ENCODE data around the gene GRIK3.
"Not testable (repeated sequence)": the region's sequence is repeated elsewhere in the genome, so short reads cannot be mapped to it uniquely, and the experiment has no call there.

Gene GRIK3

DNA sequence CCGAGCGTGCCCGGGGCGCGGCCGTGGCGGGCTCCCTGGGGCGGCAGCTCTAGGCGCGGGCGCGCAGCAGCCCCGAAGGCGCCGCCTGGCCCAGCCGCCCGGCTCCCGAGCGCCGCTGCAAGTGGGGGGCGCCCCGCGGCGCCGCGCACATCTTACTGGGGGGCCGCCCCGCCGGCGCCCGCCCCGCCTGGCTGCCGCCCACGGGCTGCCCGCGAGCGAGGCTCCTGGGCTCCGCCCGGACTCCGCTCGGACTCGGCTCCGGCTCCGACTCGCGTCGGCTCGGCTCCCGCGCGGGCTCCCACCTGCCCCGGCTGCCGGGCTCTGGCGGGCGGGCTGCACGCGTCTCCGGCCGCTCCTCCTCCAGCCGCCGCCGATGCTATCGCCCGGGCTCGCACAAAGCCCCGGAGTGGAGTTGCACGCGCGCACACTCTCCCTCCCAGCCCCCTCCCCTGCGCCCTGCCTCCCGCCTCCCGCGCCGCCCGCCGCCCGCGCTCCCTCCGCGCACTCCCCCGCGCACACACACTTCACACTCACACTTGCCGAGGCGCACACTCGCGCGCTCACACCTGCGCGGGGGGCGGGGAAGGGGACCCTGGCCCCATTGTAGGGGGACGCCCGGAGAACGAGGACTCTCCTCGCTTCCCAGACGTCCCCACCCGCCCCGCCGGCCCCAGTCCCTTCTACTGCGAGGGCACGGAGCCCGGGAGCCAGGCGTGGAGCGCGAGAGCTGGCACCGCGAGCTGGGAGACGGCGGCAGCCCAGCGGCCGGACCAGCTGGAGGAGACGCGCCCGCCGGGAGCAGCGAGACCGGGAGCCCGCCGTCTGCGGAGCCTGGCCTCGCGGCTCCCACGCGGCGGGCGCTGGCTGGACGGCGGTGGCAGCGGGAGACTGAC is at the start of gene GRIK3:
Gene GRIK3, minus strand, starts transcription at position 395 of the 893 bp plus-strand sequence. CDS start 407 bp downstream, outside the sequence.
- no peak for DNase-seq (ENCODE audit: low read depth)

DNA sequence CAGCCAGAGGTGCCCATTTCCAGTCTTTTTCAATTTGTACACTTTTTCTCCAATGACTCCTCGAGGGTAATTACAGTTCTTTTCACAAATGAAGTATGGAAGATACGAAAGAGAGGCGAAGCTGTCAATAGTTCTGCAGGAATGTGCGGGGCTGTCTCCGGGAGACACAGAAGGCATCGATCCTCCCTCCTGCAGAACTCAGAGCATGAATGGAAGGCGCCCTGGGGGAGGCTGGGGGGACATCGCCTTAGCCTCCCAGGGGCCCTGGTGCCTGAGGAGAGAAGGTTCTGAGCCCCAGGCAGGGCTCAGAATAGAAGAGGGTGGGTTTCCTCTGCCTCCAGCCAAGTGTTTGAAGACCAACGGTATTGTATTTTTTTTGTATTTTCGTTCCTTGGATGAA is 49.7 kb upstream of the GRIK3 start:
- no peak for DNase-seq (ENCODE audit: low read depth)

DNA sequence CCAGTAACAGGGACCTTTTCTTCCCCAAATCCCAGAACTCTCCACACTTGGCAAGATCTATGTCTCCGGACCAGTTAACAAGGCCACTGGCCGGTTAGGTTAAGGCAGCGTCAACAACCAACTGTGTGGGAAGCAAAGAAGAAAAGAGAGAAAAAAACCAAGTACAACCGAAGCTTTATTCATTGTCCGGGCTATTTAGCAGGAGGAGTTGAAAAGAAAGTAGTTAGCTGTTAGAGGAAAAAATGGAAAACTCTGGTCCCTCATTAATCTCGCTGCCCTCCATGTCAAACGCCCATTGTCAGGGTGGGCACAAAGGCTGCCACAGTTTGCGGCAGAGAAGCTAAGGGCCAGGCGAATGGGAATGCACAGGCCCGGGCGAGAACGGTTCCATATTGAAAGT is 49.3 kb upstream of the GRIK3 start:
- no peak for DNase-seq (ENCODE audit: low read depth)

DNA sequence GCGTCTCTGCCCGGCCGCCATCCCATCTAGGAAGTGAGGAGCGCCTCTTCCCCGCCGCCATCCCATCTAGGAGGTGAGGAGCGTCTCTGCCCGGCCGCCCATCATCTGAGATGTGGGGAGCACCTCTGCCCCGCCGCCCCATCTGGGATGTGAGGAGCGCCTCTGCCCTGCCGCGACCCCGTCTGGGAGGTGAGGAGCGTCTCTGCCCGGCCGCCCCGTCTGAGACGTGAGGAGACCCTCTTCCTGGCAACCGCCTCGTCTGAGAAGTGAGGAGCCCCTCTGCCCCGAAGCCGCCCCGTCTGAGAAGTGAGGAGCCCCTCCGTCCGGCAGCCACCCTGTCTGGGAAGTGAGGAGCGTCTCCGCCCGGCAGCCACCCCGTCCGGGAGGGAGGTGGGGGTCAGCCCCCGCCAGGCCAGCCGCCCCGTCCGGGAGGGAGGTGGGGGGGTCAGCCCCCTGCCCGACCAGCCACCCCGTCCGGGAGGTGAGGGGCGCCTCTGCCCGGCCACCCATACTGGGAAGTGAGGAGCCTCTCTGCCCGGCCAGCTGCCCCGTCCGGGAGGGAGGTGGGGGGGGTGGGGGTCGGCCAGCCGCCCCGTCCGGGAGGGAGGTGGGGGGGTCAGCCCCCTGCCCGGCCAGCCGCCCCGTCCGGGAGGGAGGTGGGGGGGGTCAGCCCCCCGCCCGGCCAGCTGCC is 46.1 kb upstream of the GRIK3 start:
- DNase-seq (ENCODE audit: low read depth): not testable (repeated sequence)

DNA sequence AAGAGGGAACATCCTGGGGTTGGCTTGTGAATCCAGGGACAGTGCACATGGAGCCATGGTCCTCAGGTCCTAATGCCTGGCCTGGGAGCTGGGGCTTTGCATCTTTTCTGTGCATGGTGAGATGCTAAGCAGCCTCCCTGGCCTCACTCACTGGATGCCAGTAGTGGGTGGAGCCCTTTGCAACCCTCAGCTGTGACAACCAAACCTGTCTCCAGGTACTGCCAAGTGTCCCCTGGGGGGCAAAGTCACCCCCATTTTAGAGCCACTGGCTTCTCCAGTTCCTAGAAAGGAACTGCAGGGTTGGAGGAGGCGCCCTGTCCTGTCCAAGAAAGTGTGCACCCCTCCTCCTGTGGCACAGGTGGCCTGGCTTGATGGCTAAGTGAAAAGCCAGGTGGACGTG is 44.6 kb upstream of the GRIK3 start:
- DNase-seq (ENCODE audit: low read depth): no peak

DNA sequence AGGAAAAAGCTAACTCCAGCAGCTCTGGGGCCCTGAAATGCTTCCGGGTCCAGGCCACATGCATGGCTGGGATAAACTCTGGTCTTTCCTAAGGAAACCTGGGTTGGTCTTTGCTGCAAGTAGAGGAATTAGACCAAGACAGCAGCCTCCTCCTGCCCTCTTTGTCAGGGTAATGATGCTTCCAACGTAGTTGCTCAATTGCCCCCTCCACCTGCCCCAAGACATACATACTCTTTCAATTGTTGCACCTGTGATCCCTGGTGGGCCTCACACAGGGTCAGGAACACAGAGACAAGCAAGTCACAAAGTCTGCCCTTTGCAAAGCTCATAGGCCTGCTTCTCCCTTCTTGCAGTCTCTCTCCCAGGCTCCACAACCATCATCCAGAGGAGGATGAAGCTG is 41.9 kb upstream of the GRIK3 start:
- DNase-seq (ENCODE audit: low read depth): no peak

DNA sequence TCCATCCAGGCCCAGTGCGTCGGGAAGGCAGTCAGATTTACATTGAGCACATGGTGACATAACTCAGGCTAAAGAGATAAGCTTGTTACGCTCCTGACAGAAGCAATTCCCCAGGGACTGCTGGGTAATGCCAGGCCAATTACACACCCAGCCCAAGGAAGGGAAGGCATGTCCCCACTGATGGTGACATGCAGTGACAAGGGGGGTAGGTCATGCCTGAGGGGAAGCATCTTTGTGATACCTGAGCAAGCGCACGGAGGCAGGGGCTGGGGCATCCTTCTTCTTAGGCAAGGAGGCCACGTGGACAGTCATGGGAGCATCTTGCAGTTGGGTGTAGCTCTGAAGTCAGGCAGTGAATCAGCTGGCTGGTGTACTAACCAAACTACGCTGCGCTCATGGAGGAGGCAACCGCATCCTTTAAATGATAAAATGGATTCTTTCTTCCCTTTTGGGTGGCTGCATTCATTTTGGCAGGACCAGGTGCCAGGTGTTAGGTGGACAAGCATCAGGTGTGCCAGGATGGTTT is 39.6 kb upstream of the GRIK3 start:
- DNase-seq (ENCODE audit: low read depth): no peak

DNA sequence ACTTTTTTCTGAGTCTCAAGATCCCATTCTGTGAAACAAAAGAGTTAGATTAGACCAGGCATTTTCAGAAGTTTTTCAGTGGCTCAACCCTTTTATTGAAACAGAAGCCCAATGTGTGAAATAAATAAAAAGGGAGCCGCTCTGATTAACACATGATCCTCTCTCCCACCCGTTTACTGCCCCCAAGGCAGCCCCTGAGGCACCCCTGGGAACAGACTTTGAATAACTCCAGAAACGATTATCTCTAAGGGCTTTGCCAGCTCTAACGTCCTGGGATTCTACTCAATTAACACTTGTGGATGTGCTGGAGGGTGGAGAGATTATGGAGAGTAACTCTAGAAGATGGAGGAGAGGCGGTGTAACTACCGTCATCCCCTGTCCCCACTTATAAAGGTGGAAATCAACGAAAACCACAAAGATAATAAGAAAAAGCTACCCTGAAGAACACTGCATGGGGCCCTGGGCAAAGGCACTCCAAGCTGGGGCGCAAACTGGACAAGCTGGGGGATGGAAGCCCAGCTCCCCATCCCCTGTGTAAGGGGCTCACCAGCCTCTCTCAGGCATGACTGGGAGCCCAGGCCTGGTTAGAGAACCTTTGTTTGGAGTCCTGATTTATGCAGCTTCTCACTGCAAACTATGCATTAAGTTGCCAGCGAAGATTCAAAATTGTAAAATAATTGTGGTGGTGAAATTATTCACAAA is 39.0 kb upstream of the GRIK3 start:
- no peak for DNase-seq (ENCODE audit: low read depth)

DNA sequence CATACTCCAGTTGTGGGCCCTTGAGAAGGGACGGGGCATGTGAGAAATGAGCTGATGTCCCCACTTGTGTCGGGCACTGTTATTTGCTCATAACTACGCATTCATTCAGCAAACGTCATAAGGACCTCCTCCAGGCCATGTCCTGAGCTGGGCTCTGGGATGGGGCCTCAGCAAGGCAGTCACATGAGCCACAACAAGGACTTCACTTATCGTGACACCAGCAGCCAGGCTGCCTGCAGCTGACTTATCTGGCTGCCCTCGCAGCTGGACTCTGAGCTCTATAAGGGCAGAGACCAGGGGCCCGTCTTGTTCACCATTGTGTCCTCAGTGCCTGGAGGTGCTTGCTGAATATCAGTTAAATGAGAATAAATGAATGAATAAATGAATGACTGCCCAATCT is 37.5 kb upstream of the GRIK3 start:
- no peak for DNase-seq (ENCODE audit: low read depth)

DNA sequence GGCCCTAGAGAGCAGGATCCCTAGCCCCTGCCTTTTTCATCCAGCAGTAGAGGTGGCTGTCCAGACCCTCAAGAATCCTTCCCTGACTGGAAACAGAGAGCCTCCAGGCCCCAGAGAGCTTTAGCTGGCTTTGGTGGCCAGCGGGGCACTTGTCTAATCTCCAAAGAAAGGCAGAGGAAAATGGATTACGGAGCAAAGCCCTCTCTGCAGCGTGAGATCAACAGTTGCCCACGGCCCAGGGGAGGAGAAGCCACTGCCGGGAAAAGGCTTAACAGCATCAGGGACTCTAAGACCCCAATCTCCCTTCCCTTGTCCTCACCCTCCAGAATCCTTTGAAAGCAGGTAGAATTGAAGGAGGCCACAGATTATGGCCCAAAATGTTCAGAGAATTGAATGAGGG is 35.8 kb upstream of the GRIK3 start:
- no peak for DNase-seq (ENCODE audit: low read depth)

DNA sequence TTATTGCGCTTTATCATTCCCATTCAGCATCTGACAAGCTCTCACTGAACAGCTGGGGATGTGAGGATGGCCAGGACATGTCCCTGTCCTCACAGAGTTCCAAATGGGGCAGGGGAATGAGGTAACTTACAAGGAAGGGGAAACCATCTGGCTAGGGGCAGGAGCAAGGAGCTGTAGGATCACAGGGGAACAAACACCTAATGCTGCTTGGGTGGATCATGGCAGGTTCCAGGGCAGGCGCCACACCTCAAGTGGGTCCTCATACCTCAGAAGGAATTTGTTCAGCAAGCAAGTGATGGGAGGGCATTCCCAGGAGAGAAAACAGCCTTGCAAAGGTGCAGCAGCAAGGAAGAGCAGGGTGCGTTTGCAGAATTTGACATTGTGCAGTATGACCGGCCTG is 35.1 kb upstream of the GRIK3 start:
- no peak for DNase-seq (ENCODE audit: low read depth)

DNA sequence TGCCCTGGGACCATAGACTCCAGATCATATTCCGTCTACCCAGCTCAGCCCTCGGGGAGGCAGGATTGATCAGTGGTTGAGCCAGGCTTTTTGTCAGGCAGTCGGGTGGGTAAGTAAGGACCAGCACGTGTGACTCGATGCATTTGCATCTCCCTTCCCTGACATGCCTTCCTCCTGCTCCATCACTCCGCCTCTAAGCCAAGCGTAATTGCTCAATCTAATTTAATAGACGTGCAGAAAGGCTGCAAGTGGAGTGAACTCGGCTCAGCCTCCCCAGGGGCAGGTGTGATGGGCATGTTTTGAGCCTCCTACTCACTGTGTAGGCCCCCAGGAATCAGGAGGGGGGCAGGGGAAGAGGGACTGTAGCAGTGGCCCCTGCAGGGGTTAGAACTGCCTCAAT is 34.6 kb upstream of the GRIK3 start:
- DNase-seq (ENCODE audit: low read depth): no peak

DNA sequence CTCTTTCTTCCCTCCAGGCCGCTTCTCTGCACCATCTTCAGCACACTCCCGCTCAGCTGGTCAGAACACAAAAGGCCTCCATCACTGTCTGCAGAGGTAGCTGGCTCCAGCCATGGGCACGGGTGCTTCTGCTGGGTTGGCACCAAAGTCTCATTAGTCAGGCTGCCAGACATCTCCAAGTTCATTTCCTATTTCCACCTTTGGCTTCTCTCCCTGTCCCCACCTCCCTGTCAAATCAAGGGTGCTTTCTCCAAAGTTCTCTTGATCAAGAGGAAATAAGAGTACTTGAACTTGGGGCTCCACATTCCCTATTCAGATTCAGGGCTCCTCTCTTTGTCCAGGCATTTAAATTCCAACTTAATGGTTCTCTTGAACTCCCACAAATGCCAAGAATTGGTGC is 33.9 kb upstream of the GRIK3 start:
- no peak for DNase-seq (ENCODE audit: low read depth)

DNA sequence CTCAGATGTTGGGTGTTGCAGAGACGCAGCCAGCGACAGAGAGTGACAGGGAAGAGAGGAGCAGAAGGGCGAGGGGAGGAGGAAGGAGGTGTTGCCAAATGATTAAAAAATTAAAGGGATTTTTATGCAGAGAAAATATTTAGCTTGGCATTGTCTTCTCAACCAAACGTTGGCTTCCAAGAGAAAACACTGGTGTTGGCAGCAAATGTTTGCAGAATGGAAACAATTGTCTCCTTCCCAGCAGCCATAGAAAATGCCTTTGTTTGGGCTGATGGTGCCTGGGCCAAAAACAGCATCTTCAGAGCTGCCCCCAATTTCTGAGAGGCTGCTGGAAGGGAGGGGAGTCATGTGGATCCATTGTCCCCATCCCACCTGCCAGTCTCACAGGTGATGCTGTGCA is 29.7 kb upstream of the GRIK3 start:
- DNase-seq (ENCODE audit: low read depth): no peak

DNA sequence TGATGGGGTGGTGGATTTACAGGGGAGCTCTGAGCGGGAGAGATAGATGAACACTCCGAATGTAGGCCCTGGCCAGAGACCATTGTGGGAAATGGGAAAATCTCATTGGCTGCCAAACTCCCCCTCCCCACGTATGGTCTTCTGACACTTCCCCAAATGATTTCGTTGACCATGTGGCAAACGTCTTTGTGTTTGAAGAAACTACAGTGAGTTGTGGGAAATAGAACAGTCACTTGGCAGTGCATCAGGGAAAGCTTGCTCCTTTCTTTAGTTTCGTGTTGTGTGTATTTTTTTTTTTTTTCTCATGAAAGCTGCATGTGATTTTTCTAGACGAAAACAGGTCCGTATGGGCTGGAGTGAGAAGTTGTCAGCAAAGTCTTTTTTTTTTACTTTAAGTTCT is 25.0 kb upstream of the GRIK3 start:
- DNase-seq (ENCODE audit: low read depth): no peak

DNA sequence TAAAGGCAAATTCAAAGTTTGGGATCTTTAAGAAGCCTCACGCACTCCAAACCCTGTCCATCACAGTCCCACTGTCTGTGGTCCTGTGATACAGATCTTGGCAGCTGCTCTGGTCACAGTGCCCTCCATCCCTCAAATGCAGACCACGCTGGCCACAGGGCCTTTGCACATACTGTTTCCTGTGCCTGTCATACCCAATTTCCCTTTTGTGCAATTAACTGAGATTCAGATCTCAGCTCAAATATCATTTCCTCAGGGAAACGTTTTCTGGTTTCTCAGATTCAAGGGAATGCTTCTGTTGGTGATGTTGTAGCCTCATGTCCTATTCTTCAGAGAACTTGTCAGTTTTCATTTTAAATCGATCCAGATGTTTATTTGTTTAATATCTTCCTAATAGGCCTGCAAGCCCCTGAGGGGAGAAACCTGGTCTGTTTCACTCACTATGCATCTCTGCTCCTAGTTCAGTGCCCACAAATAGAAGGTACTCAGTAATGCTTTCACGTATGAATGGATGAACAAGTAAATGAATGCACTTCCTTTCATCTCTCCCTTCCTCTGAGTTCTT is 24.2 kb upstream of the GRIK3 start:
- no peak for DNase-seq (ENCODE audit: low read depth)

DNA sequence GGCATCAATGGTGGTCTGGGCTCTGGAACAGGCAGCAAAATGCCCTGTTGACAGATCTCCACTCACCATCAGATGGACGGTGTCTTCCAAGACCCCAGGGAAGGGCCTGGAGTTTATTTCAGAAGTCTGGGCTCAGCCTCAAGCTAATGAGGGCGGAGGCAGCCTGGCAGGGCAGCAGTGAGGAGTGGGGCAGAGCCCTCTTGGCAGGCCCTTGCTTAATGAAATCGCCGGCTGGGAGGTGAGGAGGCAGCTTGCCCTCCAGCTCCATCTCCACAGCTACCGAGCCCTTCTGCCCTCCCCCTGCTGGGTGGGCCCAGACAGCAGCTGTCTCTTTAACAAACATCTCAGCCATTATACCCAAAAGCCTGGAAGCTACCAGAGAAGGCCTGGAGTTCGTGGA is 22.0 kb upstream of the GRIK3 start:
- no peak for DNase-seq (ENCODE audit: low read depth)

DNA sequence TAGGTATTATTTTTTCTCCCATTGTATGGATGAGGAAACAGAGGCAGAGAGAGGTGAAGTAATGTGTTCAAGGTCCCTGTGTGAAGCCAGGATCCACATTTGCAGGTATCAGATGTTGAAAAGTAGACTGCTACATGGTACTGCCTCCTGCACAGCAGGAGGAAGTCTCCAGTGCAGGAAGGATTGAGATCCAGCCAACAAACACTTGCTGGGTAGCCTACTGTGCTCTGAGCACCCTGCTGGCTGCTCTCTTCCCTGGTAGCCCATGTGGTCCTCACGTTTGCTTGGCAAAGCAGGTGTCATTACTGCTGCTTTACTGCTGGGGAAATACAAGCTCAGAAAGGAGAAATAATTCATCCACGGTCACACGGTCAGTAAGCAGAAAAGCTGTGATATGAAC is 21.3 kb upstream of the GRIK3 start:
- DNase-seq (ENCODE audit: low read depth): no peak

DNA sequence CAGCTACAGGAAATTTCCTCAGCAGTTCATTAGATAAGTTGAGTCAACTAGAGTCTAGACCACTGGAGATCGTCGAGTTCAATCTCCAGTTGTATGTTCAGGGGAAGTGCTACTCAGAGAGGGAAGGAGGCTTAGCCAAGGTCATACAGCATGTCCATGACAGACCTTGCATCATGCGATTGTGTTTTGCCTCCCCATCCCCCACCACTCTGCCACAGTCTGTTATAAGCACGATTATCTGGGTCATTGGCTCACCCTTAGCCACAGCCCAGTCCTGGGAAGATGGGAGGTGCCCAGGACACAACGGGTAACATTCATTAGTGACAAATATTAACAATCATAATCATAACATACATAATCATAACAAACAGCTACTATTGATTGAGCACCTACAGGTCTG is 18.9 kb upstream of the GRIK3 start:
- DNase-seq (ENCODE audit: low read depth): no peak

DNA sequence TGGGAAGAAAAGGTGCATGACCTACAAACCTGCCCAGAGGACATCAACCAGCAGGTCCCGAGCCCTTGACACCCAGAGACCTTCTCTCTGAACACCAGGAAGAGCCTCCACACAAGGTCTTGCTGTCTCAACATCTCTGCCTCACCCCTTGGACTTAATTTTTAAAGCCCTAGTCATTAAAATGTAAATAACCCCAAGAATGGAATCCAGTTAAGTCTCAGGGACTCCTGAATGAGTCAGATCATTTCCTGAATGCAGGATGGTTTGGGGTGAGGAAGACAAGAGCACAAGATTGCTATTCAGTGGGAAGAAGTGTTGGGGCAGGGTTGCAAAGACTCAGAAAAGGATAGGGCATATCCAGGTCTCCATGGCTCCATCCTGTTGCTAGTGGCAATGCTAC is 17.8 kb upstream of the GRIK3 start:
- DNase-seq (ENCODE audit: low read depth): no peak

DNA sequence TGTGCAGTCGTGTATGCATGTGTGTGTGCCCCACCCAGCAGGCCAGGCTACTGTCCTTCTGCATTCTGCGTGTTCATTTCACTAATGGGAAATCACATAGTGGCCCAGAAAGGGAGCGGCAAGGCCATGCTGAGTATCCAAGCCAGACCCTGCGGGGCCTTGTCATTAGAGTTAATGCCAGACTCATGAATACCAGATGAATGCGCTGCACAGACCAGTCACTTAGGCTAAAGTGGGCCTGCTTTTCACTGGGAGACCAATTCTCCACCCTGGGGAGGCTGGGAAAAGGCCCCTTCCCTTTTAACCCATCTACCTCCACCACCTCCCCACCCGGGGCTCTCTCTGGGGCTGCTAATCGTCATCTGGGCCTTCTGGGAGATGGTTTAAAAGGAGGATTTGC is 17.0 kb upstream of the GRIK3 start:
- no peak for DNase-seq (ENCODE audit: low read depth)

DNA sequence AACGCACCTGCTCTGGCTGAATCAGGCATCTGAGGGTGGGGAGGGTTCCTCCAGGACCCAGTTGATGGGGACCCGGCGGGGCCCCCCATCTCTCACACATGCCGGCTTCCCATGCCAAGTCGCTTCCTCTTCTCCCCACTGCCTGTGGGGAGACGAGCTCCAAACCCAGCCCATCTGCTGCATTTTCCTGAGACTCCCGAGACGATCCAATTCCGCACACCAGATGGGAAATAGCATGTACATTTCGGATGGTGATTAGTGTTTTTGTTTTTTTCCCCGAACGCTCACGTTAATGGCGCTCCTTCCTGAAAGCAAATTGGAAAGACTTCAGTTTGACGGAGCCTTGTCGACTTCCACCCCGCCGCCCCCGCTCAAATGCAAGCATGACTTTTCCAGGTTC is 13.2 kb upstream of the GRIK3 start:
- DNase-seq (ENCODE audit: low read depth): no peak
